Dedifferentiated amniotic fluid mesenchymal stem cell (primary cell): ENCODE measurements around the gene TBX22.
"Not testable (repeated sequence)": the region's sequence is repeated elsewhere in the genome, so short reads cannot be mapped to it uniquely, and the experiment has no call there.

Experiments used
- DNase-seq: peaks from one replicate; pipeline ENCODE4 v3.0.0-alpha.2; 2016; ENCODE audit errors: extremely low spot score

Gene TBX22, protein sequence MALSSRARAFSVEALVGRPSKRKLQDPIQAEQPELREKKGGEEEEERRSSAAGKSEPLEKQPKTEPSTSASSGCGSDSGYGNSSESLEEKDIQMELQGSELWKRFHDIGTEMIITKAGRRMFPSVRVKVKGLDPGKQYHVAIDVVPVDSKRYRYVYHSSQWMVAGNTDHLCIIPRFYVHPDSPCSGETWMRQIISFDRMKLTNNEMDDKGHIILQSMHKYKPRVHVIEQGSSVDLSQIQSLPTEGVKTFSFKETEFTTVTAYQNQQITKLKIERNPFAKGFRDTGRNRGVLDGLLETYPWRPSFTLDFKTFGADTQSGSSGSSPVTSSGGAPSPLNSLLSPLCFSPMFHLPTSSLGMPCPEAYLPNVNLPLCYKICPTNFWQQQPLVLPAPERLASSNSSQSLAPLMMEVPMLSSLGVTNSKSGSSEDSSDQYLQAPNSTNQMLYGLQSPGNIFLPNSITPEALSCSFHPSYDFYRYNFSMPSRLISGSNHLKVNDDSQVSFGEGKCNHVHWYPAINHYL

DNA sequence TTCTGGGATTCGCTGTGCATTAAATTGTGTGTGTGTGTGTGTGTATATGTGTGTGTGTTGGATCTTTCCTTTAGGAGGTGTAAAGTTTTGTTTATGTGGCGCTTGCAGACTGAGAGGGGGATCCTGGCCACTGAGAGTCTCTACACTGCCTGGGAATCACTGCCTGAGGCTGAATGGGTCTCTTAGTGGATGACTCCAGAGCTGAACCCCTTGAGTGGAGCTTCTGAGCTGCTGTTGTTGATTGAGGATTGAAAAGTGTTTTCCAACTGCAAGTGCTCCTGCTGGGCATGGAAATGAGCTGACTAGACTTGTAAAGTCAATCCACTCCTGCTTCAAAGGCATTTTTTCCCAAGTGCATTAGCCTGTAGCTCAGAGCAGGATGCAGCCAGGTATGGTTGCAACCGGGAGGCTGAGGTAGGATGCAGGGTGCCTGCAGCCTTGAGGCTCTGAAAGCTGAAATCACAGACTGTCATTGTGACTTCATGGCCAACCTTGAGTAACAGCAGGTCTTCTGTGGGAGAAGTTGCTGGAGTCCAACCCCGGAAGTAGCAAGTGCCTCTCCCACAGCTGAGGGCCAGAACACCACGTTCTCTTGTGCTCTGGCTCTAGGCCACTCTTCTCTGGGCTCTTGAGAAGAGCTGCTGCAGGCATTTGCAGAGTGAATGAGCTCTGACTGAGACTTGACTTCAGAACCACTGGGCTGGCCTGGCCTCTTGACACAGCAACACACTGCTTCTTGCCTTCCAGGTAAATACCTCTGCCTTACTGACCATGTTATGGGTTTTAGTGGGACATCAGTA, at the start of gene TBX22:
TBX22 (plus strand) TSS at position 613 of the 800 bp plus-strand sequence. CDS start 7,517 bp downstream, outside the sequence.
- no peak for DNase-seq

DNA sequence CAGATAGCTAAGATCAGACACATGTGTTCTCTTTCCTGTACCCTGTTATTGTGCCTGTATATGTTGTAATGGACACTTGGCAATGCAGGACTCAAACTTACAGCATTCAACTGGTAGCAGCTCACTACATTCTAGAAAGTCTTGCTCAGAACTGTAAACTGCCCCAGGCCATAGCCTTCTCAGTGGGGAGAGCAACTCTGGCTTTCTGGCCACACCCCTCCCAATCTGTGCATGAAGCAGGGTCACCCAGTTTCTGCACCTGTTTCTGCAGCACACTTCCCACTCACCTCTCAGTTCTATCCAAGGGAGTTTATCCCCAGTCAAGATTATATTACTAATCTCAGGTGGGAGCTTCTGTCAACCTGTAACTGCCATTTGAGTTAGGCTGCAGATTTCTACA, 38.9 kb upstream of the TBX22 start:
- no peak for DNase-seq

DNA sequence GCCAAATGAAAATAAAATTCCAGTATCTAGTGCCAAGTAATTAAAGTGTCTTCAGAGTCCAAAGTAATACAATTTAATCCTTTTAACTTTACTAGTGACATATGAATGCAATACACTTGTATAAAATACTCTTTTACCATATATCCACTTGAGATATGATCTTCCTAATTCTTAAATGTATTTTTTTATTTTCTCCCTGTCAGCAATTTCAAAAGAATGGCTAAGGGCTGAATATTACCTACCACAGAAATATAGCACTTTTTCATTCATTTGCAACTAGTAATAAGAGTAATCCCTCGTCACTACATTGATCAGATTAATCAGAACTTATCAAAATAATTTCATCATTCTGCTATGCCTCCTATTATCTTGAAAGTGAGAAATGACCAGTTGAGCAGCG, 10.1 kb upstream of the TBX22 start:
- DNase-seq: no peak

DNA sequence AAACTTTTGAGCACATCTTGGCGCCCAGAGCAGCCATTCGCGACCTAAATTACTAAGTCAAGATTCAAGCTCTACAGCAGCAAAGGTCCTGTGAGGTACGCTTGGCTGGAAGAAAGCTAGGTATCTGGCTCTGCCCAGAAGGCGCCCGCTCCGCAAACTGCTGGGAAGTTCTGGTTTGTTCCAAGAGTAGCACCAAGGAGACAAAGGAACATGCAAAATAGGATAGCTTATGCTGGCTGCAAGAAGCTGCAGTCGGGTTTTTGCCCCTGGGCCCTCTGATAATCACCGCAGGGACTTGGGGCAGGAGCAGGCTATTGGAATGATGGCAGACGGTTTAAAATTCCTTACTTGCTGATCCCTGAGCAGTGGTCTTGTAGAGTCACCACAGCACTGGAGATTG, 3.0 kb upstream of the TBX22 start:
- no peak for DNase-seq

DNA sequence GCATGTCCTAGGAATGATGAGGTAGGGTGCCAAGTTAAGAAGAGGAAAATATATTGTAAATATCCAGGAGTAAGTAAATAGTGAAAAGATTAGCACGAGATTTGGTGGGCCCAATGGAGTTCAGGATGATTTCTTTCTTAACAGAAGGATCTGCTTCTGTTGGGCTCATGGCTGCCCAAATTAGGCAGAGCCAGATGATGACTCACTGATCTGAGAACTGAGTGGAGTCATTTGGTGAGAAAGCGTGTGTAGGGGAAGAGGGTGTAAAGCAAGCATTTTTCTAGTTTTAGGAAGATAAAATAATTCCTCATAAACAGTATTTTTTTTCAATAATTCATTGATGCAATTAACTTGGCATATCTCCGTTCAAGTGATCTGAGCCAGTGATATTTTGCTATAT, 1.6 kb downstream of the TBX22 start:
- DNase-seq: no peak

DNA sequence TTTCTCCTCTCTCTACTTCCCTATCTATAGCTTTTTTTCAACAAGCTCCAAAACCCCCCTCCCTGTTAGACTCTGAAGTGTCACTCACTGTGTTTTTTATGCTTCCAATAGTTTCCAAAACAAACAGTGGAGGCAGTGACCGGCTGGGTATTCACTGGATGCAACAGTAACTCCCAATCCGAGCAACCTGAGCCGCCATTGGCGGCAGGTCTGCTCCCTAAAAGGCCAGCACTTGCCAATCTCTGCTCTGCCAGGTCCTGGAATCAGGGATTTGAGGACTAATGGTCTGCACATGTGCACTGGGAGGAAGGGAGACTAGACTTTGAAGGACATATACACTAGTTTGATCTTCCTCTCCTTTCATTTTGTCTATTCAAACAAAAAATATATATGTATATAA, 7.1 kb downstream of the TBX22 start:
- DNase-seq: no peak

DNA sequence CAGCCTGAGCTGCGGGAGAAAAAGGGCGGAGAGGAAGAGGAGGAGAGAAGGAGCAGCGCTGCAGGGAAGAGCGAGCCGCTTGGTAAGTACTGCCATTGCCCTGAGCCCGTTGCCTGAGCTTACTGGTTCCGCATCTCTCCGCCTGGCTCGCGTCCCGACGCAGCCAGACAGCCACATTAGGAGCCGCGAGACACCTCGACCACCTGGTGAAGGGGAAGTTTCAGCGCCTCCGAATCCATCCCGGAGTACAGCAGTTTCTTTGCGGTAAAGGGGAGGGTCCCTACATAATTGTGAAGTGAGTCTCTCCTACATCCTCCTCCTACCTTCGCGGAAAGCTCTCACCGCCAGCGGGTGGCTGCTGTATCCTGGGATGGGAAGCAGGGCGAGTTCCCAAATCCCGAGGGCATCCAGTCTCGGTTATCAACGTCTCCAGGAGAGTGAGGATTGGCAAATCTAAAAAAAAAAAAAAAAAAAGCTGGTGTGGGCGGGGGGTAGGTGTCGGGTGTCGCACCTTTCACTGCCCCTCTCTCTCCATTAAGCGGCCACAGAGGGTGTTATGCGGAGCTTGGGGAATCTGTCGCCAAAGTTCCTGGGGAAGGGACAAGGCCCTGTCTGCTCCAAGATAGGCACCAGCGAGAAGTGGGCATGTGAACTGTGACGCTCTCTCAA, 7.9 kb downstream of the TBX22 start:
- no peak for DNase-seq

DNA sequence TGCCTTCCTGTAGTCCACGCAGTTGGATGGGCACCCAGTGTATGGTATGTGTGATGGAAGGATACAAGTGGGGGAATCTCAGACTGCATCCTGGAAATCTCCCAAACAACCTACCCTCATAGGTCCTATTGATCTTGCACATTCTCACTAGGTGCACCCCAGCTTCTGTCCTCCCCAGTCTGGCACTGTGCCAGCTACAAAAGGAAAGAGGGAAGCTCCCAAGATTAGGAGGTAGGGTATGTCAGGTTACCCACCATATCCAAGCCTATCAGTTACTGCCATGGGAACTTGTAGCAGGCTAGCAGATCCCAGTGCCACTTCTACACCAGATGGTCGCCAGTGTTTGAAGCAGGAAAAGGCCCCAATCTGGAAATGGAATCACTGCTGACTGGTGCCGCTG, 11.6 kb downstream of the TBX22 start:
- no peak for DNase-seq

DNA sequence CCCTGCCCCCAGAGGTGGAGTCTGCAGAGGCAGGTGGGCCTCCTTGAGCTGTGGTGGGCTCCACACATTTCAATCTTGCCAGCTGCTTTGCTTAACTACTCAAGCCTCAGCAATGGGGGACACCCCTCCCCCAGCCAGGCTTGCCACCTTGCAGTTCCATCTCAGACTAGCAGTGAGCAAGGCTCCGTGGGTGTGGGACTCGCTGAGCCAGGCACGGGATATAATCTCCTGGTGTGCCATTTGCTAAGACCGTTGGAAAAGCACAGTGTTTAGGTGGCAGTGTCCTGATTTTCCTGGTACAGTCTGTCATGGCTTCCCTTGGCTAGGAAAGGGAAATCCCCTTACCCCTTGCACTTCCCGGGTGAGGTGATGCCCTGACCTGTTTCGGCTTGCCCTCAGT, 51.6 kb downstream of the TBX22 start:
- not testable (repeated sequence) for DNase-seq

DNA sequence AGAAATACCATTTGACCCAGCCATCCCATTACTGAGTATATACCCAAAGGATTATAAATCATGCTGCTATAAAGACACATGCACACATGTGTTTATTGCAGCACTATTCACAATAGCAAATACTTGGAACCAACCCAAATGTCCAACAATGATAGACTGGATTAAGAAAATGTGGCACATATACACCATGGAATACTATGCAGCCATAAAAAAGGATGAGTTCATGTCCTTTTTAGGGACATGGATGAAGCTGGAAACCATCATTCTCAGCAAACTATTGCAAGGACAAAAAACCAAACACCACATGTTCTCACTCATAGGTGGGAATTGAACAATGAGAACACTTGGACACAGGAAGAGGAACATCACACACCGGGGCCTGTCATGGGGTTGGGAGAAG, 61.1 kb downstream of the TBX22 start:
- not testable (repeated sequence) for DNase-seq
